Measurements from ENCODE around the gene F11.

DNA sequence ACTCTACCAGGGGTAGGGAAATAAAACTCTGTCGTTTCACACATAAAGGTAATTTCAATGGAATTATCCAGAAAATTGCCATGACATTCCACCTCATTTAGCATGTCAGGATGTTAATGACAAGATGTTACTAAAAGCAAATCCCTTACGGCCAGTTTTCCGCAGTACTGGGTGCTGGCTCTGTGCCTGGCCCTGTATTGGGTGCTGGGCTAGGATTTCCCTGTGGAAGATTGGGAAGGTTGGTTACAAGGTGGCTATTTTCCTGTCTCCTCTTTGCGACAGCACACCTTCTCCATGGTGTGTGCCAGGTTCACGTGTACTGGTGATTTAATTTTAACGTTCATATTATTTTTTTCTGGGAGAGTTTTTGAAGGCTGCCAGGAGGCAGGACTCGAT, 25.5 kb upstream of the F11 start:
- TF ChIP-seq, protein P1, sequence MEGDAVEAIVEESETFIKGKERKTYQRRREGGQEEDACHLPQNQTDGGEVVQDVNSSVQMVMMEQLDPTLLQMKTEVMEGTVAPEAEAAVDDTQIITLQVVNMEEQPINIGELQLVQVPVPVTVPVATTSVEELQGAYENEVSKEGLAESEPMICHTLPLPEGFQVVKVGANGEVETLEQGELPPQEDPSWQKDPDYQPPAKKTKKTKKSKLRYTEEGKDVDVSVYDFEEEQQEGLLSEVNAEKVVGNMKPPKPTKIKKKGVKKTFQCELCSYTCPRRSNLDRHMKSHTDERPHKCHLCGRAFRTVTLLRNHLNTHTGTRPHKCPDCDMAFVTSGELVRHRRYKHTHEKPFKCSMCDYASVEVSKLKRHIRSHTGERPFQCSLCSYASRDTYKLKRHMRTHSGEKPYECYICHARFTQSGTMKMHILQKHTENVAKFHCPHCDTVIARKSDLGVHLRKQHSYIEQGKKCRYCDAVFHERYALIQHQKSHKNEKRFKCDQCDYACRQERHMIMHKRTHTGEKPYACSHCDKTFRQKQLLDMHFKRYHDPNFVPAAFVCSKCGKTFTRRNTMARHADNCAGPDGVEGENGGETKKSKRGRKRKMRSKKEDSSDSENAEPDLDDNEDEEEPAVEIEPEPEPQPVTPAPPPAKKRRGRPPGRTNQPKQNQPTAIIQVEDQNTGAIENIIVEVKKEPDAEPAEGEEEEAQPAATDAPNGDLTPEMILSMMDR (IDR thresholded peaks at IDR 0.05): no peak
- no peak for TF ChIP-seq EZH2 (IDR thresholded peaks at IDR 0.05; ENCODE audit: borderline replicate concordance, insufficient read depth, low read depth, low read length, poor library complexity, severe bottlenecking)
